Stomach (tissue), 19 donors: ENCODE data around the gene MAFB. TPM values are rescaled to one million over a fixed set of nuclear protein-coding genes. Genes with fewer than 3 reads are reported as not detected.
"Not testable (repeated sequence)": the region's sequence is repeated elsewhere in the genome, so short reads cannot be mapped to it uniquely, and the experiment has no call there.

Source experiments
- DNase-seq, 2 donors: peaks; one replicate each; pipeline versions ENCODE4 v3.0.0 to v3.0.0-alpha.2; 2013 to 2019
- H3K27ac ChIP-seq, 5 donors: fragments of 200-600 bp in 4 of 5; sonication (generic) in 4 of 5; one replicate each; pipeline ENCODE4 v1.5.1; 2013 to 2019; ENCODE audit warnings: mild to moderate bottlenecking in 1 of 5, moderate library complexity in 1 of 5
- H3K27me3 ChIP-seq, 3 donors: fragments of 200-600 bp; sonication (generic); one replicate each; pipeline ENCODE4 v1.5.1; 2017 to 2019; ENCODE audit warnings: mixed run types in 1 of 3
- H3K36me3 ChIP-seq, 4 donors: fragments of 200-600 bp; sonication (generic); 1 replicate in 3 of 4; 2 replicates in 1 of 4; pipeline ENCODE4 v1.5.1; 2016 to 2019
- H3K4me1 ChIP-seq, 4 donors: fragments of 200-600 bp; sonication (generic); one replicate each; pipeline ENCODE4 v1.5.1; 2016 to 2019
- H3K4me3 ChIP-seq, 4 donors: fragments of 200-600 bp; sonication (generic) in 3 of 4; one replicate each; pipeline ENCODE4 v1.5.1; 2016 to 2019; ENCODE audit warnings: mild to moderate bottlenecking in 1 of 4
- H3K9me3 ChIP-seq, 4 donors: fragments of 200-600 bp; sonication (generic); one replicate each; pipeline ENCODE4 v1.5.1; 2016 to 2019
- CTCF ChIP-seq, 7 experiments: fragments of 450-650 bp in 4 of 7; fragments of 200-600 bp in 3 of 7; sonication (generic) in 3 of 7; IDR thresholded peaks; one replicate each; pipeline ENCODE4 v1.5.1; 2016 to 2019; ENCODE audit warnings: antibody characterized with exemption in 7 of 7, control low read depth in 2 of 7, mild to moderate bottlenecking in 1 of 7
- EP300 ChIP-seq: sonication (generic); formaldehyde crosslinking; IDR thresholded peaks from one replicate; pipeline ENCODE4 v1.6.1; 2017; ENCODE audit warnings: antibody characterized with exemption
- POLR2A ChIP-seq, 4 donors: fragments of 450-650 bp; IDR thresholded peaks; one replicate each; pipeline ENCODE4 v1.6.1; 2016; ENCODE audit warnings: antibody characterized with exemption in 4 of 4, control low read depth in 2 of 4, mild to moderate bottlenecking in 1 of 4, moderate library complexity in 1 of 4
- POLR2AphosphoS5 ChIP-seq, 3 donors: sonication (generic); formaldehyde crosslinking; IDR thresholded peaks; one replicate each; pipeline ENCODE4 v1.6.1; 2016; ENCODE audit warnings: antibody characterized with exemption in 3 of 3
- WGBS, 5 donors: extraction: QIAGEN DNeasy Blood & Tissue Kit in 3 of 5; methylation state at CpG; one replicate each; pipeline versions ENCODE4 v1.1.5 to v1.1.7; 2013 to 2018; 5-methylcytosine and 5-hydroxymethylcytosine counted together
- intact Hi-C: fragments of 100-400 bp; cut with DNase I; formaldehyde crosslinking; loops from one replicate; pipeline ENCODE4 v1.15.1; 2023; ENCODE audit warnings: low total_unique reads
- long read RNA-seq, 10 donors: transcript quantifications; one replicate each; lab custom pipeline, GENCODE V29; 2026
- polyA plus RNA-seq, 3 donors: library from polyadenylated mRNA; stranded (reverse); fragments of 200-250 nt; gene quantifications; one replicate each; pipeline ENCODE4 v1.2.3, GENCODE V29; 2013
- total RNA-seq, 5 donors: library from RNA; depleted of rRNA; stranded (reverse); fragments of >200 nt; gene quantifications; one replicate each; pipeline versions ENCODE4 v1.1.0 to v1.2.3, GENCODE V29; 2014 to 2016
- donor health status: healthy with polysubstance abuse.
- donor health status: Bipolar disorder and iron deficiency.
- donor health status: healthy.

Gene MAFB
- total RNA-seq = 10 to 100 TPM in 3 of 5 donors, 1 to 10 TPM in 2; 4.5 to 34.4 (median 22.9) TPM
- 1 to 10 TPM; 7.2 to 8.1 (median 7.8) TPM for polyA plus RNA-seq
- long read RNA-seq, donor 1, partial matches to known transcripts = 0 of 4 reads
- long read RNA-seq, donor 1, other reads (novel, unspliced or antisense) = 0 of 4 reads
- long read RNA-seq, donor 2, partial matches to known transcripts = 0 of 4 reads
- long read RNA-seq, donor 2, other reads (novel, unspliced or antisense) = 0 of 4 reads
- long read RNA-seq, donor 3, transcript MAFB-201 (1 exons, 3,393 nt) = major isoform, 6 of 6 reads
- long read RNA-seq, donor 3, partial matches to known transcripts = 0 of 6 reads
- long read RNA-seq, donor 3, other reads (novel, unspliced or antisense) = 0 of 6 reads
- long read RNA-seq, donor 4, partial matches to known transcripts = 0 of 1 reads
- long read RNA-seq, donor 4, other reads (novel, unspliced or antisense) = 0 of 1 reads
- long read RNA-seq, donor 5, transcript MAFB-201 (1 exons, 3,393 nt) = major isoform, 25 of 25 reads
- long read RNA-seq, donor 5, partial matches to known transcripts = 0 of 25 reads
- long read RNA-seq, donor 5, other reads (novel, unspliced or antisense) = 0 of 25 reads
- long read RNA-seq, donor 6, transcript MAFB-201 (1 exons, 3,393 nt) = major isoform, 17 of 17 reads
- long read RNA-seq, donor 6, partial matches to known transcripts = 0 of 17 reads
- long read RNA-seq, donor 6, other reads (novel, unspliced or antisense) = 0 of 17 reads
- long read RNA-seq, donor 7, transcript MAFB-201 (1 exons, 3,393 nt) = major isoform, 19 of 19 reads
- long read RNA-seq, donor 7, partial matches to known transcripts = 0 of 19 reads
- long read RNA-seq, donor 7, other reads (novel, unspliced or antisense) = 0 of 19 reads
- long read RNA-seq, donor 8, transcript MAFB-201 (1 exons, 3,393 nt) = major isoform, 10 of 10 reads
- long read RNA-seq, donor 8, partial matches to known transcripts = 0 of 10 reads
- long read RNA-seq, donor 8, other reads (novel, unspliced or antisense) = 0 of 10 reads
- long read RNA-seq, donor 9, transcript MAFB-201 (1 exons, 3,393 nt) = major isoform, 12 of 12 reads
- long read RNA-seq, donor 9, partial matches to known transcripts = 0 of 12 reads
- long read RNA-seq, donor 9, other reads (novel, unspliced or antisense) = 0 of 12 reads
- long read RNA-seq, donor 10, partial matches to known transcripts = 0 of 3 reads
- long read RNA-seq, donor 10, other reads (novel, unspliced or antisense) = 0 of 3 reads

GRCh38 chr20:40689100-40689942 lies at the start of gene MAFB:
Gene MAFB (minus strand): TSS chr20:40689236. CDS start chr20:40688850, 386 bp downstream.
- peaks cover 9 to 94% (median 62%) of the 10 kb centered on the region in 3 donors for H3K27me3 ChIP-seq
- intact Hi-C loops = loop anchor here (10.0 kb wide), 1 partner anchor 425 kb away; no protein-coding TSS in a partner anchor
- peak within 1 kb of the TSS; percentile 86 to 94 (median 90) for H3K27ac ChIP-seq

GRCh38 chr20:40736468-40736867 lies 47.4 kb upstream of the MAFB start:
- intact Hi-C loops, H3K27ac ChIP-seq: not testable (repeated sequence)
- whole genome bisulfite sequencing, 5 donors = 68 to 89% (median 83%) methylated on average over 4 of the region's 4 CpGs

More at GRCh38 chr20:40689100-40689942, at the start of gene MAFB:
- Histone ChIP-seq H3K4me1 (peaks cover 29 to 71% (median 52%) of the 10 kb centered on the region in 4 donors), H3K36me3 (no peaks in the 10 kb centered on the region), H3K4me3 (peak within 1 kb of the TSS; percentile 58 to 77 (median 68)), H3K9me3 (no peaks in the 10 kb centered on the region)
- WGBS, 5 donors = 1 to 3% (median 1%) methylated on average over 48 to 85 of the region's 85 CpGs
- peak; percentile 84 to 99 (median 99) for TF ChIP-seq POLR2AphosphoS5 (IDR thresholded peaks at IDR 0.05)
- peak in 2 of 4 donors; percentile 40 to 58 for TF ChIP-seq POLR2A (IDR thresholded peaks at IDR 0.05)
- no peak for TF ChIP-seq CTCF (IDR thresholded peaks at IDR 0.05)
- DNase-seq = peak; percentile 88 to 97

GRCh38 chr20:40728996-40729395 lies 40.0 kb upstream of the MAFB start:
- TF ChIP-seq POLR2A (IDR thresholded peaks at IDR 0.05) = no peak
- TF ChIP-seq EP300 = no peak
- no peak for TF ChIP-seq CTCF (IDR thresholded peaks at IDR 0.05)
- TF ChIP-seq POLR2AphosphoS5 (IDR thresholded peaks at IDR 0.05) = no peak
- Histone ChIP-seq H3K36me3 (no peaks in the 10 kb centered on the region), H3K27me3 (peaks cover 0 to 6% (median 0%) of the 10 kb centered on the region in 3 donors), H3K4me3 (no peak overlapping the region), H3K27ac (no peak overlapping the region), H3K9me3 (peaks cover 0 to 5% (median 0%) of the 10 kb centered on the region in 4 donors), H3K4me1 (no peaks in the 10 kb centered on the region)
- intact Hi-C loops = no loop called here
- no peak for DNase-seq
- WGBS, 5 donors = 12 to 39% (median 34%) methylated on average over 2 of the region's 2 CpGs

More at GRCh38 chr20:40736468-40736867, 47.4 kb upstream of the MAFB start:
- not testable (repeated sequence) for DNase-seq, H3K36me3 ChIP-seq, H3K4me1 ChIP-seq, H3K27me3 ChIP-seq, H3K4me3 ChIP-seq, H3K9me3 ChIP-seq

GRCh38 chr20:40728470-40728869 lies 39.4 kb upstream of the MAFB start:
- H3K4me3 ChIP-seq = no peak overlapping the region
- no peak overlapping the region for H3K27ac ChIP-seq
- TF ChIP-seq CTCF (IDR thresholded peaks at IDR 0.05) = no peak
- TF ChIP-seq POLR2A (IDR thresholded peaks at IDR 0.05) = no peak
- no peak for TF ChIP-seq POLR2AphosphoS5 (IDR thresholded peaks at IDR 0.05)
- no peak for DNase-seq
- 18 to 43% (median 26%) methylated on average over 1 of the region's 1 CpG for WGBS, 5 donors
- peaks cover 0 to 5% (median 0%) of the 10 kb centered on the region in 4 donors for H3K9me3 ChIP-seq
- intact Hi-C loops = no loop called here
- H3K27me3 ChIP-seq = peaks cover 0 to 1% (median 0%) of the 10 kb centered on the region in 3 donors
- no peaks in the 10 kb centered on the region for H3K4me1 ChIP-seq
- H3K36me3 ChIP-seq = no peaks in the 10 kb centered on the region
